OCI-LY7 (cell line): Measurements from ENCODE around the gene POFUT1. TPM values are rescaled to one million over a fixed set of nuclear protein-coding genes. Genes with fewer than 3 reads are reported as not detected.

Source experiments
- BruUV-seq: library from RNA; stranded (reverse); fragments of 400-500 nt; replicated peaks from 2 replicates; lab custom pipeline; 2021; lab: Mats Ljungman, UMichigan
- CTCF ChIA-PET: fragments of 300-600 bp; sonication (Branson Sonifier 250); formaldehyde crosslinking; loops from one replicate; lab custom pipeline; 2022; ENCODE audit warnings: antibody characterized with exemption; ENCODE audit not compliant: unreplicated experiment; lab: Charles Lee
- POLR2A ChIA-PET: fragments of 300-600 bp; sonication (Branson Sonifier 250); formaldehyde crosslinking; loops from one replicate; lab custom pipeline; 2022; ENCODE audit warnings: antibody characterized with exemption; lab: Charles Lee
- DNase-seq: peaks from one replicate; pipeline ENCODE4 v3.0.0-alpha.2; 2015; ENCODE audit warnings: low spot score
- H2AFZ ChIP-seq: fragments of 200-600 bp; sonication (generic), shearing (Covaris generic); 2 replicates; pipeline ENCODE4 v1.6.1; 2014; ENCODE audit warnings: mild to moderate bottlenecking, antibody characterized with exemption, low read length, moderate library complexity
- H3K27ac ChIP-seq: fragments of 200-600 bp; sonication (generic); 2 replicates; pipeline ENCODE4 v1.5.1; 2014; ENCODE audit warnings: mixed run types, low read depth, mild to moderate bottlenecking, moderate library complexity, low read length, inconsistent platforms; ENCODE audit not compliant: poor library complexity, severe bottlenecking
- H3K36me3 ChIP-seq: fragments of 200-600 bp; sonication (generic); 2 replicates; pipeline ENCODE4 v1.6.1; 2014; ENCODE audit warnings: mild to moderate bottlenecking, antibody characterized with exemption, low read length, moderate library complexity, mixed read lengths; ENCODE audit not compliant: insufficient read depth
- H3K4me1 ChIP-seq: fragments of 200-600 bp; sonication (generic); 2 replicates; pipeline ENCODE4 v1.5.1; 2014; ENCODE audit warnings: mild to moderate bottlenecking, low read length; ENCODE audit not compliant: insufficient read depth, poor library complexity, severe bottlenecking
- H3K4me2 ChIP-seq: fragments of 200-600 bp; sonication (generic); 2 replicates; pipeline ENCODE4 v1.6.1; 2014; ENCODE audit warnings: mild to moderate bottlenecking, low read length
- H3K4me3 ChIP-seq: fragments of 200-600 bp; sonication (generic); 2 replicates; pipeline ENCODE4 v1.5.1; 2014; ENCODE audit warnings: mild to moderate bottlenecking, low read depth, low read length; ENCODE audit not compliant: poor library complexity, severe bottlenecking
- H3K79me2 ChIP-seq: fragments of 200-600 bp; sonication (generic); 2 replicates; pipeline ENCODE4 v1.6.1; 2016; ENCODE audit warnings: low read depth, mild to moderate bottlenecking, low read length, moderate library complexity, mixed read lengths; ENCODE audit not compliant: insufficient read depth
- H3K9me2 ChIP-seq: fragments of 200-600 bp; sonication (generic); 2 replicates; pipeline ENCODE4 v1.6.1; 2016; ENCODE audit warnings: mild to moderate bottlenecking, low read length, mixed read lengths; ENCODE audit not compliant: insufficient read depth
- H3K9me3 ChIP-seq: fragments of 200-600 bp; sonication (generic); 2 replicates; pipeline ENCODE4 v1.6.1; 2014; ENCODE audit warnings: mild to moderate bottlenecking, mixed run types, low read length, mixed read lengths
- H4K20me1 ChIP-seq: fragments of 200-600 bp; sonication (generic); 2 replicates; pipeline ENCODE4 v1.6.1; 2014; ENCODE audit warnings: mild to moderate bottlenecking, antibody characterized with exemption, low read length, moderate library complexity, mixed read lengths; ENCODE audit not compliant: insufficient read depth
- EZH2phosphoT487 ChIP-seq: fragments of 200-600 bp; sonication (generic); IDR thresholded peaks from 2 replicates; pipeline ENCODE4 v1.6.1; 2018; ENCODE audit warnings: low read depth, borderline replicate concordance, mild to moderate bottlenecking, mixed run types, antibody characterized with exemption, low read length, moderate library complexity, mixed read lengths
- intact Hi-C: fragments of 100-400 bp; cut with micrococcal nuclease; formaldehyde crosslinking; loops from one replicate; pipeline ENCODE4 v1.10.0; 2022; ENCODE audit not compliant: unreplicated experiment
- total RNA-seq, 2 experiments: library from RNA; depleted of rRNA in 1 of 2; stranded (reverse); fragments of >200 nt in 1 of 2; shearing (Covaris generic) in 1 of 2; gene quantifications; 2 replicates each; pipeline ENCODE4 v1.2.3, GENCODE V29; 2014 to 2022
- TF ChIP-seq, protein P1 (sequence below): fragments of 200-600 bp; sonication (generic); conservative IDR thresholded peaks from 2 replicates; pipeline ENCODE4 v1.5.1; 2014; ENCODE audit warnings: mild to moderate bottlenecking, antibody characterized with exemption, low read length, moderate library complexity, mixed read lengths

POFUT1 gene
- total RNA-seq, 2 experiments from 2014 or later = 21.4 to 33.1 TPM

DNA sequence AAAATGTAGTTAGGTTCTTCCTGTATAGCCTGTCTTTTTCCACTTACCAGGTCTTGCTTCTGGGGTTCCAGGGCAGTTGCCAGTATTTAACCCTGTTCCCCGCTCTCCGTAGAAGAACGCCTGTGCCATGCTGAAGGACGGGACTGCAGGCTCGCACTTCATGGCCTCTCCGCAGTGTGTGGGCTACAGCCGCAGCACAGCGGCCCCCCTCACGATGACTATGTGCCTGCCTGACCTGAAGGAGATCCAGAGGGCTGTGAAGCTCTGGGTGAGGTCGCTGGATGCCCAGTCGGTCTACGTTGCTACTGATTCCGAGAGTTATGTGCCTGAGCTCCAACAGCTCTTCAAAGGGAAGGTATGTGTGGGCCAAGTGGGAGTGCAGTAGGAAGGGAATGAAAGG is 23.0 kb downstream of the POFUT1 start:
- BruUV-seq = no TSS peak
- Histone ChIP-seq H3K9me2 (no peaks in the 10 kb centered on the region), H4K20me1 (no peaks in the 10 kb centered on the region), H3K9me3 (no peaks in the 10 kb centered on the region), H3K4me2 (no peak overlapping the region), H3K36me3 (peaks cover 96% of the 10 kb centered on the region), H3K27ac (no peak overlapping the region), H3K4me1 (peaks cover 4% of the 10 kb centered on the region), H2AFZ (no peak overlapping the region), H3K4me3 (no peak overlapping the region), H3K79me2 (no peaks in the 10 kb centered on the region)
- TF ChIP-seq, protein P1, sequence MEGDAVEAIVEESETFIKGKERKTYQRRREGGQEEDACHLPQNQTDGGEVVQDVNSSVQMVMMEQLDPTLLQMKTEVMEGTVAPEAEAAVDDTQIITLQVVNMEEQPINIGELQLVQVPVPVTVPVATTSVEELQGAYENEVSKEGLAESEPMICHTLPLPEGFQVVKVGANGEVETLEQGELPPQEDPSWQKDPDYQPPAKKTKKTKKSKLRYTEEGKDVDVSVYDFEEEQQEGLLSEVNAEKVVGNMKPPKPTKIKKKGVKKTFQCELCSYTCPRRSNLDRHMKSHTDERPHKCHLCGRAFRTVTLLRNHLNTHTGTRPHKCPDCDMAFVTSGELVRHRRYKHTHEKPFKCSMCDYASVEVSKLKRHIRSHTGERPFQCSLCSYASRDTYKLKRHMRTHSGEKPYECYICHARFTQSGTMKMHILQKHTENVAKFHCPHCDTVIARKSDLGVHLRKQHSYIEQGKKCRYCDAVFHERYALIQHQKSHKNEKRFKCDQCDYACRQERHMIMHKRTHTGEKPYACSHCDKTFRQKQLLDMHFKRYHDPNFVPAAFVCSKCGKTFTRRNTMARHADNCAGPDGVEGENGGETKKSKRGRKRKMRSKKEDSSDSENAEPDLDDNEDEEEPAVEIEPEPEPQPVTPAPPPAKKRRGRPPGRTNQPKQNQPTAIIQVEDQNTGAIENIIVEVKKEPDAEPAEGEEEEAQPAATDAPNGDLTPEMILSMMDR = no peak
- no peak for TF ChIP-seq EZH2phosphoT487
- DNase-seq = no peak
- ChIA-PET POLR2A (interaction anchor here (0.8 to 1.7 kb wide), 2 partner anchors 10 to 55 kb away, joined by 3 to 6 read pairs; no protein-coding TSS in a partner anchor), CTCF (no interaction called here)
- intact Hi-C loops = no loop called here

GRCh38 chr20:32231245-32231644 is 23.6 kb downstream of the POFUT1 start:
- H2AFZ ChIP-seq = no peak overlapping the region
- H3K9me2 ChIP-seq = no peaks in the 10 kb centered on the region
- H3K79me2 ChIP-seq = no peaks in the 10 kb centered on the region
- H3K4me2 ChIP-seq = no peak overlapping the region
- H3K9me3 ChIP-seq = no peaks in the 10 kb centered on the region
- ChIA-PET CTCF (no interaction called here), POLR2A (interaction anchor here (0.8 to 1.7 kb wide), 3 partner anchors 9 to 124 kb away, joined by 3 to 6 read pairs (median 5); no protein-coding TSS in a partner anchor)
- H3K4me1 ChIP-seq = peaks cover 4% of the 10 kb centered on the region
- no peak overlapping the region for H3K4me3 ChIP-seq
- no peak for DNase-seq
- BruUV-seq = no TSS peak
- TF ChIP-seq, protein P1 = no peak
- no peak for TF ChIP-seq EZH2phosphoT487
- H4K20me1 ChIP-seq = no peaks in the 10 kb centered on the region
- intact Hi-C loops = no loop called here
- H3K36me3 ChIP-seq = peaks cover 96% of the 10 kb centered on the region
- no peak overlapping the region for H3K27ac ChIP-seq

DNA sequence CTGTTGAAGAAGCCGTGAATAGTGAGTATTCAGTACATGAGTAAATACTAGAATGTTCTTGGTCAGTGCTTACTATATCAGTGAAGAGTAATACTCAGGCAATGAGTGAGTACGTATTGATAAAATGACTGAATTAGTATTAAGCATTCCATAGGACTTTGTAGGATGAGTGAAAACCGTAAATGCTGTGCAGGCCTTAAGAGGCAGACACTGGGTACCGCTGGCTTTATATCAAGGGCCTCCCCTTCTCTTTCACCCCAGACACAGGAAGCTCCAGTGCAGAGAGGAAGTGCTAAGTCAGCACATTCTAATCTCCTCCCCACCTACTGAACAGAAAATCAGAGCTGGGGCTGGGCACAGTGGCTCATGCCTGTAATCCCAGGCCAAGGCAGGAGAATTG is 24.2 kb downstream of the POFUT1 start:
- H3K27ac ChIP-seq = no peak overlapping the region
- no peak overlapping the region for H2AFZ ChIP-seq
- H3K36me3 ChIP-seq = peaks cover 96% of the 10 kb centered on the region
- ChIA-PET POLR2A (interaction anchor here (0.9 to 1.0 kb wide), 3 partner anchors 15 to 124 kb away, joined by 3 to 5 read pairs (median 3); no protein-coding TSS in a partner anchor), CTCF (no interaction called here)
- H4K20me1 ChIP-seq = no peaks in the 10 kb centered on the region
- TF ChIP-seq EZH2phosphoT487 = no peak
- TF ChIP-seq, protein P1 = no peak
- H3K4me1 ChIP-seq = peaks cover 4% of the 10 kb centered on the region
- BruUV-seq = no TSS peak
- no peaks in the 10 kb centered on the region for H3K9me2 ChIP-seq
- H3K79me2 ChIP-seq = no peaks in the 10 kb centered on the region
- no peak overlapping the region for H3K4me2 ChIP-seq
- intact Hi-C loops = no loop called here
- no peaks in the 10 kb centered on the region for H3K9me3 ChIP-seq
- H3K4me3 ChIP-seq = no peak overlapping the region
- peak; percentile 26 for DNase-seq
